ENCODE results near the gene TENM4.

GRCh38 chr11:79201677-79202347 is 239.0 kb downstream of the TENM4 start:
- TF ChIP-seq POLR2A (IDR thresholded peaks at IDR 0.05) = no peak
- TF ChIP-seq, protein P1, sequence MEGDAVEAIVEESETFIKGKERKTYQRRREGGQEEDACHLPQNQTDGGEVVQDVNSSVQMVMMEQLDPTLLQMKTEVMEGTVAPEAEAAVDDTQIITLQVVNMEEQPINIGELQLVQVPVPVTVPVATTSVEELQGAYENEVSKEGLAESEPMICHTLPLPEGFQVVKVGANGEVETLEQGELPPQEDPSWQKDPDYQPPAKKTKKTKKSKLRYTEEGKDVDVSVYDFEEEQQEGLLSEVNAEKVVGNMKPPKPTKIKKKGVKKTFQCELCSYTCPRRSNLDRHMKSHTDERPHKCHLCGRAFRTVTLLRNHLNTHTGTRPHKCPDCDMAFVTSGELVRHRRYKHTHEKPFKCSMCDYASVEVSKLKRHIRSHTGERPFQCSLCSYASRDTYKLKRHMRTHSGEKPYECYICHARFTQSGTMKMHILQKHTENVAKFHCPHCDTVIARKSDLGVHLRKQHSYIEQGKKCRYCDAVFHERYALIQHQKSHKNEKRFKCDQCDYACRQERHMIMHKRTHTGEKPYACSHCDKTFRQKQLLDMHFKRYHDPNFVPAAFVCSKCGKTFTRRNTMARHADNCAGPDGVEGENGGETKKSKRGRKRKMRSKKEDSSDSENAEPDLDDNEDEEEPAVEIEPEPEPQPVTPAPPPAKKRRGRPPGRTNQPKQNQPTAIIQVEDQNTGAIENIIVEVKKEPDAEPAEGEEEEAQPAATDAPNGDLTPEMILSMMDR (IDR thresholded peaks at IDR 0.05) = no peak
